Measurements from ENCODE around the gene MRPL36.

The MRPL36 gene

GRCh38 chr5:1838013-1838412, 38.4 kb upstream of the MRPL36 start:
- H3K27ac ChIP-seq (ENCODE audit: low read depth, low read length), result no peak overlapping the region
- no peaks in the 10 kb centered on the region for H3K4me1 ChIP-seq (ENCODE audit: insufficient read depth, low read length)
- H3K4me3 ChIP-seq (ENCODE audit: low read depth in 1 of 2, low read length in 2 of 2), result no peak overlapping the region
- H3K27me3 ChIP-seq (ENCODE audit: control insufficient read depth in 1 of 2, insufficient read depth in 2 of 2, low read length in 2 of 2), result peaks cover 0 to 10% of the 10 kb centered on the region in 2 donors
- H3K36me3 ChIP-seq (ENCODE audit: insufficient read depth, low read length), result no peaks in the 10 kb centered on the region
- H3K9me3 ChIP-seq (ENCODE audit: low read length), result no peaks in the 10 kb centered on the region
- H3K9ac ChIP-seq (ENCODE audit: low read length), result no peak overlapping the region

GRCh38 chr5:1836891-1837880, 37.5 kb upstream of the MRPL36 start:
- Histone ChIP-seq H3K27ac (ENCODE audit: low read depth, low read length) (no peak overlapping the region), H3K9me3 (ENCODE audit: low read length) (no peaks in the 10 kb centered on the region), H3K9ac (ENCODE audit: low read length) (no peak overlapping the region), H3K27me3 (ENCODE audit: control insufficient read depth in 1 of 2, insufficient read depth in 2 of 2, low read length in 2 of 2) (peaks cover 0 to 10% of the 10 kb centered on the region in 2 donors), H3K4me3 (ENCODE audit: low read depth in 1 of 2, low read length in 2 of 2) (no peak overlapping the region), H3K36me3 (ENCODE audit: insufficient read depth, low read length) (no peaks in the 10 kb centered on the region), H3K4me1 (ENCODE audit: insufficient read depth, low read length) (no peaks in the 10 kb centered on the region)

DNA sequence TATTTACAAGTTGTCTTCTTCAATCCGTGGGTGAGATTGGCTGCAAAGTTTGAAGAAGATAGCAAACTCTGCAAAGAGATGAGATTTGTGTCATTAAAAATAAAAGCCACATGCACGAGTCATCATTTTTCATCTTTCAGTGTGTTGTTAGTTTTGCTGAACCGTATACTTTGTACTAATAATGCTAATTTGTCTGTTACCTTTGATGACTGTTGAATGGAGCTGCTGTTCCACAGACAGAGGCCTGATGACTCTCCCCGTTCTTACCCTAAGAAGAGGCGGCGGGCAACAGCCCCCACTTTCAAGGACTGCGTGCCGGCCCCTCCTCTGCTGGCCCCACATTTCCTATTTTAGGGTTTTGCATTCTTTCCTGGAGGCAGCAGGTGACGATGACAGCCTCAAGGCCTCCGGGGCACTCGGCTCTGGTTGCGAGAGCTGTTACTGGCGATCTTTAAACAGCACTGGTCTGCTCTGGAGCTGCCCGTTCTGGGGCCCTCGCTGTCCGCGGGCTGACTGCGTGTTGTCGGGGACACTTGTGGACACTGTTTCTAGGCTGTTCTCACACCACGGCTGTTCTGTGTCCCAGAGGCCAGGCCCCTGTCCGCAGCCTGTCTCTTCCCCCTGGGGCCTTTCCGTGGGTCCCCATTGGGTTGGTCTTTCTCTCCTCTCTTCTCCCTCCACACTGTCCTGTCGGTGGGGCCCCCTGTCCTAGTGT, 36.7 kb upstream of the MRPL36 start:
- Histone ChIP-seq H3K36me3 (ENCODE audit: insufficient read depth, low read length) (no peaks in the 10 kb centered on the region), H3K9me3 (ENCODE audit: low read length) (no peaks in the 10 kb centered on the region), H3K9ac (ENCODE audit: low read length) (no peak overlapping the region), H3K4me3 (ENCODE audit: low read depth in 1 of 2, low read length in 2 of 2) (no peak overlapping the region), H3K27ac (ENCODE audit: low read depth, low read length) (no peak overlapping the region), H3K27me3 (ENCODE audit: control insufficient read depth in 1 of 2, insufficient read depth in 2 of 2, low read length in 2 of 2) (peaks cover 0 to 9% of the 10 kb centered on the region in 2 donors), H3K4me1 (ENCODE audit: insufficient read depth, low read length) (no peaks in the 10 kb centered on the region)

GRCh38 chr5:1835431-1835830, 35.8 kb upstream of the MRPL36 start:
- H3K9me3 ChIP-seq (ENCODE audit: low read length), result no peaks in the 10 kb centered on the region
- no peak overlapping the region for H3K27ac ChIP-seq (ENCODE audit: low read depth, low read length)
- no peaks in the 10 kb centered on the region for H3K36me3 ChIP-seq (ENCODE audit: insufficient read depth, low read length)
- H3K4me3 ChIP-seq (ENCODE audit: low read depth in 1 of 2, low read length in 2 of 2), result no peak overlapping the region
- no peaks in the 10 kb centered on the region for H3K4me1 ChIP-seq (ENCODE audit: insufficient read depth, low read length)
- no peak overlapping the region for H3K9ac ChIP-seq (ENCODE audit: low read length)
- peaks cover 0 to under 1% of the 10 kb centered on the region in 2 donors for H3K27me3 ChIP-seq (ENCODE audit: control insufficient read depth in 1 of 2, insufficient read depth in 2 of 2, low read length in 2 of 2)

DNA sequence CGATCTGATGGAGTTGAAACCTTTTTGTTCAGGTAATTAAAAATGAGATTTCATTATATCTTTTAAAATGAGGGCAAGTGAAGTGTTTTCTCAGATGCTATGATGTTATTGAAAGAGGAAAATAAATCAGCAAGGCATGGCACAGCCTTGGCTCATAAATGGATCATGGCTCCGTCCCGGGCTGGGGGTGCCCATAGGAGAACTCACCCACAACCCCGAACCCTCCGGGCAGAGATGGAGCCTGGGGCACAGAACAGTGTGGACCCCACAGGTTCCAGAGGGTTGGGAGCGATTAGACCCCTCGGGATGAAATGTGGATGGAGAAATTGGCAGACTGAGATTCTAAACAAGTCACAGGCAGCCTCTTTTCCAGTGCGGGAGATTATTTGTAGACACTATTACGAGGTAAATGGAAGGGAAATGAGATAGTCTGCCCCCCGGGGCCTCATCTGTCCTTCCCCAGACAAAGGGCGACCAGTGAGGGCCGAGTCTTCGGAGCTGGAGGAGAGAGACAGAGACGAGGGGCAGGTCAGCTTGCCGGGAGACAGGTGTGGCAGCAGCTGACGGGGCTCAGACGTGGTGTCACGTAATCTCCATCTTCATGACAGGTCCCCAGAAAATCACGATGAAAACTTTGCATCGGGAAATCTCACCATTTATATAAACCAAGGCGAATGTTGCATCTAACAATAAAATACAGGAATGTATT, 35.2 kb upstream of the MRPL36 start:
- no peak overlapping the region for H3K4me3 ChIP-seq (ENCODE audit: low read depth in 1 of 2, low read length in 2 of 2)
- no peaks in the 10 kb centered on the region for H3K9me3 ChIP-seq (ENCODE audit: low read length)
- no peaks in the 10 kb centered on the region for H3K27me3 ChIP-seq (ENCODE audit: control insufficient read depth in 1 of 2, insufficient read depth in 2 of 2, low read length in 2 of 2)

DNA sequence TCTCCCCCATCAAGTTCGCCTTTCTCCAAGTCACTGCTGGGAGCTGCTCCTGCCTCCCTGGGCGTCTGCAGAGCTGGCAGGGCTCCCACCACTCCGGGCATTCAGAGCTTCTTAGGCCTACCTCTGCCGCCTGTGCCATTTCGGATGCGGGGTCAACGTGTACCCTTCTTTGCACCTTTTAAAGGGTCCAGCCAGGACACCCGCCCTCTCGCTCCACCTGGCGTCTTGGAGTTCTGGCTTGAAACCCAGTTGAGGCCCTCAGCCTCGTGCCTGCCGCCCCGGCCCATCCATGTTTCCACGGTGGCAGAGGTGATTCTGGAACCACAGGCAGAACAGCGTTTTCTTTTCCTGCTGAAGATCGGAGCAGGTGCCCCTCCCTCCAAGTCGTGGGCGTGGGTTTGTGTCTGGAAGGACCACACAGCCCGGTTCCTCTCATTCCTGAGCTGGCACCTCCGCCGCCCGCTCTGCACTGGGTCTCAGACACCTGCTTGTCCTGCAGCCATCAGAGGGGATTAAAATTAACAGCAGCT, 34.5 kb upstream of the MRPL36 start:
- Histone ChIP-seq H3K4me3 (ENCODE audit: low read depth in 1 of 2, low read length in 2 of 2) (no peak overlapping the region), H3K4me1 (ENCODE audit: insufficient read depth, low read length) (no peaks in the 10 kb centered on the region), H3K9ac (ENCODE audit: low read length) (no peak overlapping the region), H3K27ac (ENCODE audit: low read depth, low read length) (no peak overlapping the region), H3K9me3 (ENCODE audit: low read length) (no peaks in the 10 kb centered on the region), H3K27me3 (ENCODE audit: control insufficient read depth in 1 of 2, insufficient read depth in 2 of 2, low read length in 2 of 2) (no peaks in the 10 kb centered on the region), H3K36me3 (ENCODE audit: insufficient read depth, low read length) (no peaks in the 10 kb centered on the region)

More for the DNA sequence above, 35.2 kb upstream of the MRPL36 start:
- H3K36me3 ChIP-seq (ENCODE audit: insufficient read depth, low read length), result no peaks in the 10 kb centered on the region
- no peak overlapping the region for H3K27ac ChIP-seq (ENCODE audit: low read depth, low read length)
- H3K9ac ChIP-seq (ENCODE audit: low read length), result no peak overlapping the region
- H3K4me1 ChIP-seq (ENCODE audit: insufficient read depth, low read length), result no peaks in the 10 kb centered on the region

DNA sequence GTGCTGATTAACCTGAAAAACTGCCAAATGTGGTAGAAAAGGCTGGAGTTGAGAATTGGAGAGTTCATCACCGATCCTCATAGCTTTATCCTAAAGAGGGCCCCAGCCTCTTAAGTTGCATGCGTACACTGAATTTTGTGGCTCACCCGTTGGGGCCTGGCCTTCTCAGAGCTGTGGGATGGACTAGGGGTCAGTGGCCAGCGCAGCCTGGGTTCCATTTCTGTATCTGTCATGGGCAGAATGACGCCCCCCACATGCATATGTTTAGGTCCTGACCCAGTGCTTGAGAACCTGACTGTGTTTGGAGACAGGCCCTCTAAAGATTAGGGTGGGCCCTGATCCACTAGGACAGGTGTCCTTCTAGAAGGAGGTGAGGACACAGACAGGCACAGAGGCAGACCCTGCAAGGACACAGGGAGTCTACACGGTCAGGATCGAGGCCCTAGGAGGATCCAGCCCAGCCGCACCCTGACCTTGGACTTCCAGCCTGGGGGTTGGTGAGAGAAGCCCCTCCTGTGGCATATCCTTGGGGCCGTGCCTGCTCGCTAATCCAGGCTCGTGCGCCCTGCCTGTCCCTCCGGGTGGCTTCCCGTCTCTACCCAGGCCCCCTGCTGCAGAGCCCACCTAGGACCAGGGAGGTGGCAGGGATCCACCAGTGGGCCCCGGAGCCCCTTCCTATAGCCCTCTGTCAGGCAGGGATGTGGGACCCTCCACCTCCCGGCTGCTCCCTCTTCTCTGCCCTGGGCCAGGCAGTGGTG, 33.8 kb upstream of the MRPL36 start:
- Histone ChIP-seq H3K9ac (ENCODE audit: low read length) (no peak overlapping the region), H3K36me3 (ENCODE audit: insufficient read depth, low read length) (no peaks in the 10 kb centered on the region), H3K27me3 (ENCODE audit: control insufficient read depth in 1 of 2, insufficient read depth in 2 of 2, low read length in 2 of 2) (no peaks in the 10 kb centered on the region), H3K27ac (ENCODE audit: low read depth, low read length) (no peak overlapping the region), H3K4me3 (ENCODE audit: low read depth in 1 of 2, low read length in 2 of 2) (no peak overlapping the region), H3K4me1 (ENCODE audit: insufficient read depth, low read length) (no peaks in the 10 kb centered on the region), H3K9me3 (ENCODE audit: low read length) (no peaks in the 10 kb centered on the region)

DNA sequence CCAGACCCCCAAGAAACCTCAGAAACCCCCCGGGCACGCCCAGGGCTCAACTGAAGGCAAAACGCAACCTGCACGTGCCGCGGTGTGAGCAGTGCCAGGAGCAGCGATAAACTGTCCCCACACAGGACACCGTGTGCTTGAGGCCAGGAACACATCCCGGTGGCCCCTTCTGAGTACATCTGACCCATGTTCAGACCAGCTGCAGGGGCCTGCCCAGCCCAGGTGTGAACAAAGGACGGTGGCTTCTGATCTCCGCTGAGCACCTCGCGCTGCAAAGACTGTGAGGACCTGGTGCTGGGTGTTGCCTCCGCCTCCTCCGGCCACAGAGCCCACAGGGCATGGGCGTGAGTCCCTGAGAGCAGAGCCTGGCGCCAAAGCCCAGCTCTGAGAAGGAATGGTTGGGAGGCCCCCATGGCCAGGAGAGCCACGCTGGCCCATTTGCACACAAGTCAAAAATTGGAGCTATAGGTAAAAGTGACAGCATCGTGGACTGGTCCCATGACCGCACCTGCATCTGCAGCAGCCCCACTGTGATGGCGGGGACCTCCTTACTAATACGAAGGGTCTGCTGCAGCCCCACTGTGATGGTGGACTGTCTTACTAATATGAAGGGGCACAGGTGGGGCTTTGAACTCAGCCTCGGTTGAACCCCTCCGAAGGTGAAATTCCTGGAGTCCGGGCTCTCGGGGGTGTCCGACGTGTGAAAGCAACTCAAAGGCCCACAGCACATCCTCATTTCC, 33.0 kb upstream of the MRPL36 start:
- Histone ChIP-seq H3K9ac (ENCODE audit: low read length) (no peak overlapping the region), H3K36me3 (ENCODE audit: insufficient read depth, low read length) (no peaks in the 10 kb centered on the region), H3K4me3 (ENCODE audit: low read depth in 1 of 2, low read length in 2 of 2) (no peak overlapping the region), H3K9me3 (ENCODE audit: low read length) (no peaks in the 10 kb centered on the region), H3K4me1 (ENCODE audit: insufficient read depth, low read length) (no peaks in the 10 kb centered on the region), H3K27me3 (ENCODE audit: control insufficient read depth in 1 of 2, insufficient read depth in 2 of 2, low read length in 2 of 2) (no peaks in the 10 kb centered on the region), H3K27ac (ENCODE audit: low read depth, low read length) (no peak overlapping the region)

DNA sequence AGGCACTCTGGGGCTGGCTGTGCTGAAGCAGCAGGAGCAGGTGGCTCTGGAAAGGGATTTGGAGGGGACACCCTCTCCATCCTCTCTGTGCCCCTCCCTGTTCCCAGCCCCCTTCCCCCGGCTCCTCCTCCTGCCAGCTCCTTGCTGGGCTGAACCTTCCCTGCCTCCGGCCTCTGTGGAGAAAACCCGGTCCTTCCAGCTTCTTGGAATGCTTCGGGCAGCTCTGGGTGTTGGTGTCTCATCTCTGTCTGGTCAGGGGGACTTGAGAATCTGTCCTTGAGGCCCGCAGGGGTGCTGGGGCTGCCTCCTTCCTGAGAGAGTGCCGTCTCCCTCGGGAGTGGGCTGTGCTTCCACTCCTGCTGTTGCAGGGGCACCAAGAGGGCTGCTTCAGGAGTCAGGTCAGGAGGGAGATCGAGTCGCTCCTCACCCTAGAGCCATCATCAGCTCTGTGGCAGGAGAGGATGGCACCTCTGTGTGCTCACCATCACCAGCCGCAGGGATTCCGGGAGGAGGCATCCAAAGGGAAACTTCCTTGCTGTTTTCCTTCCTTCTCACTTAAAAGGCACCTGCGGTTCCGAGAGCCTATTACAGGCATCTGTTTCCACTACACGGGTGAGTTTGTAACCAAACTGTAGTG, 32.2 kb upstream of the MRPL36 start:
- Histone ChIP-seq H3K4me3 (ENCODE audit: low read depth in 1 of 2, low read length in 2 of 2) (no peak overlapping the region), H3K4me1 (ENCODE audit: insufficient read depth, low read length) (no peaks in the 10 kb centered on the region), H3K27me3 (ENCODE audit: control insufficient read depth in 1 of 2, insufficient read depth in 2 of 2, low read length in 2 of 2) (no peaks in the 10 kb centered on the region), H3K9me3 (ENCODE audit: low read length) (no peaks in the 10 kb centered on the region), H3K9ac (ENCODE audit: low read length) (no peak overlapping the region), H3K27ac (ENCODE audit: low read depth, low read length) (no peak overlapping the region), H3K36me3 (ENCODE audit: insufficient read depth, low read length) (no peaks in the 10 kb centered on the region)

DNA sequence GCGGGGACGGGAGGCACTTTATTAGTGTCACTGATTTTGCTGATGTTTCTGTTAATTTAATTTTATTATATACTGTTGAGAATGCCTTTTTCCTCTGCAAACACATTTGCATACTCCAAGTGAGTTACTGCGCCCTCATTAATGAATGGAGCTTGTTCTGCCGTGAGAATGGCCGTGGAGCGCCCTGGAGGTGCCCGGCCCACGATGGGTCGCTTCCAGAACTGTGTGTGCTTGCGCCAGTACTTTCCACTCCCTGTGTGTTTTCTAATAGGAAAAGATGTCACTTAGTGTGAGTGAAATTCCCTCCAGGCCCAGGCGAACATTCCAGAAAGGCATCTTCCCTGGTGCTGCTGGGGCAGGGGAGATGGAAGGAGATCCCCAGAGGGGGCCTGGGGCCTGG, 31.6 kb upstream of the MRPL36 start:
- H3K4me3 ChIP-seq (ENCODE audit: low read depth in 1 of 2, low read length in 2 of 2), result no peak overlapping the region
- no peak overlapping the region for H3K9ac ChIP-seq (ENCODE audit: low read length)
- H3K36me3 ChIP-seq (ENCODE audit: insufficient read depth, low read length), result peaks cover 1% of the 10 kb centered on the region
- H3K27ac ChIP-seq (ENCODE audit: low read depth, low read length), result no peak overlapping the region
- H3K4me1 ChIP-seq (ENCODE audit: insufficient read depth, low read length), result no peaks in the 10 kb centered on the region
- no peaks in the 10 kb centered on the region for H3K9me3 ChIP-seq (ENCODE audit: low read length)
- H3K27me3 ChIP-seq (ENCODE audit: control insufficient read depth in 1 of 2, insufficient read depth in 2 of 2, low read length in 2 of 2), result no peaks in the 10 kb centered on the region
